Peyer's patch (tissue), 4 donors: ENCODE data around the gene TNFRSF11A. TPM values are rescaled to one million over a fixed set of nuclear protein-coding genes. Genes with fewer than 3 reads are reported as not detected.

ENCODE experiments used
- DNase-seq, 3 donors: peaks; one replicate each; pipeline ENCODE4 v3.0.0-alpha.2; 2017 to 2019
- H3K27ac ChIP-seq, 4 donors: fragments of 200-600 bp; sonication (generic); one replicate each; pipeline ENCODE4 v1.5.1; 2016 to 2019
- H3K27me3 ChIP-seq, 2 donors: fragments of 200-600 bp; sonication (generic); one replicate each; pipeline ENCODE4 v1.5.1; 2019
- H3K36me3 ChIP-seq, 3 donors: fragments of 200-600 bp; sonication (generic); one replicate each; pipeline ENCODE4 v1.5.1; 2016 to 2019
- H3K4me1 ChIP-seq, 4 donors: fragments of 200-600 bp; sonication (generic); one replicate each; pipeline ENCODE4 v1.5.1; 2016 to 2019
- H3K4me3 ChIP-seq, 4 donors: fragments of 200-600 bp; sonication (generic); 1 replicate in 3 of 4; 2 replicates in 1 of 4; pipeline ENCODE4 v1.5.1; 2016 to 2019; ENCODE audit warnings: mild to moderate bottlenecking in 1 of 4
- H3K9me3 ChIP-seq, 4 donors: fragments of 200-600 bp; sonication (generic); one replicate each; pipeline ENCODE4 v1.5.1; 2016 to 2019; ENCODE audit warnings: mild to moderate bottlenecking in 1 of 4
- POLR2A ChIP-seq, 2 donors: fragments of 450-650 bp; IDR thresholded peaks; one replicate each; pipeline ENCODE4 v1.5.1; 2017; ENCODE audit warnings: antibody characterized with exemption in 2 of 2, mild to moderate bottlenecking in 2 of 2, moderate library complexity in 2 of 2
- total RNA-seq, 4 donors: library from RNA; depleted of rRNA; stranded (reverse); fragments of >200 nt; gene quantifications; one replicate each; pipeline ENCODE4 v1.1.0, GENCODE V29; 2016
- TF ChIP-seq, protein P1 (sequence below), 6 experiments: fragments of 450-650 bp in 4 of 6; fragments of 200-600 bp in 2 of 6; sonication (generic) in 1 of 6; IDR thresholded peaks; one replicate each; pipeline ENCODE4 v1.5.1; 2017 to 2019; ENCODE audit warnings: antibody characterized with exemption in 6 of 6, mild to moderate bottlenecking in 3 of 6, moderate library complexity in 1 of 6

TNFRSF11A gene
- total RNA-seq, 4 donors from 2014 or later = 29.6 to 64.6 (median 43.1) TPM

DNA sequence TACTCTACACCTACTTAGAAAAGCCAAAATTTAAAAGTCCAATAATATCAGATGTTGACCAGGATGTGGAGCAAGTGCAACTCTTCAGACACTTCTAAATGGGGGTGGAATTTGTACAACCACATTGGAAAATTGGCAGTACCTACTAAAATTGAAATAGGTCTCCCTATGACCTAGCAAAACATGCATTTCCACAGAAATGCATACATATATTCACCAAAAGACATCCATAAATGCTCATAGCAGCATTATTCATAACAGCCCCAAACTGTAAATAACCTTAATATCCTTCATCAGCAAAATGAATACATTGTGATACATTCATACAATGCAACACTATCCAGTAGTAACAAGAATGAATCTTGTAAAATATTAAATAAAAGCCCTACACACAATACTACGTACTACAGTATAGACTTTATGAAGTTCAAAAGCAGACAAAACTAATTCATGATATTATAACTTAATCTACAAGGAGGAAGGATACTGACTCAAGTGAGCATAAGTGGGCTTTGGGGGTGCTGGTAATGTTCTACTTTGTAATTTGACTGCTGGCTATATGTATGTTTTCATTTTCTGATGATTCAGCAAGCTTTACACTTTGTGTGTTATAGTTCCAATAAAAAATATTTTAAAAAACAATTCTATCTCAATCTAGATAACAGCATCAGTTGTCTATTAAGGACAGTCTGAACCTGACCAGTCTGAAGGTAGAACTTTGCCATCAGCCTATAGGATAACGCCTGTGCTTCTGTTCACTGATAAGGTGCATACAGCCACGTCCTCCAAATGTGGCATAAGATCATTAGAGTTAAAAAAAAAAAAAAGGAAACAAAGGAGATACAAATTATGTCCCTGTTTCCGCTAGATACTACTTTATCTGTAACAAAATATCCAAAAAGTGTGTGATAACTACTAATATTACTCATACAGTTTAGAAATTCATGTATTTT is 6.6 kb upstream of the TNFRSF11A start:
- no peaks in the 10 kb centered on the region for H3K27me3 ChIP-seq
- H3K4me3 ChIP-seq = no peak overlapping the region
- H3K36me3 ChIP-seq = no peaks in the 10 kb centered on the region
- H3K9me3 ChIP-seq = no peaks in the 10 kb centered on the region
- no peak overlapping the region for H3K27ac ChIP-seq
- TF ChIP-seq, protein P1, sequence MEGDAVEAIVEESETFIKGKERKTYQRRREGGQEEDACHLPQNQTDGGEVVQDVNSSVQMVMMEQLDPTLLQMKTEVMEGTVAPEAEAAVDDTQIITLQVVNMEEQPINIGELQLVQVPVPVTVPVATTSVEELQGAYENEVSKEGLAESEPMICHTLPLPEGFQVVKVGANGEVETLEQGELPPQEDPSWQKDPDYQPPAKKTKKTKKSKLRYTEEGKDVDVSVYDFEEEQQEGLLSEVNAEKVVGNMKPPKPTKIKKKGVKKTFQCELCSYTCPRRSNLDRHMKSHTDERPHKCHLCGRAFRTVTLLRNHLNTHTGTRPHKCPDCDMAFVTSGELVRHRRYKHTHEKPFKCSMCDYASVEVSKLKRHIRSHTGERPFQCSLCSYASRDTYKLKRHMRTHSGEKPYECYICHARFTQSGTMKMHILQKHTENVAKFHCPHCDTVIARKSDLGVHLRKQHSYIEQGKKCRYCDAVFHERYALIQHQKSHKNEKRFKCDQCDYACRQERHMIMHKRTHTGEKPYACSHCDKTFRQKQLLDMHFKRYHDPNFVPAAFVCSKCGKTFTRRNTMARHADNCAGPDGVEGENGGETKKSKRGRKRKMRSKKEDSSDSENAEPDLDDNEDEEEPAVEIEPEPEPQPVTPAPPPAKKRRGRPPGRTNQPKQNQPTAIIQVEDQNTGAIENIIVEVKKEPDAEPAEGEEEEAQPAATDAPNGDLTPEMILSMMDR (IDR thresholded peaks at IDR 0.05) = no peak
- TF ChIP-seq POLR2A (IDR thresholded peaks at IDR 0.05) = no peak
- no peak for DNase-seq
- no peaks in the 10 kb centered on the region for H3K4me1 ChIP-seq

DNA sequence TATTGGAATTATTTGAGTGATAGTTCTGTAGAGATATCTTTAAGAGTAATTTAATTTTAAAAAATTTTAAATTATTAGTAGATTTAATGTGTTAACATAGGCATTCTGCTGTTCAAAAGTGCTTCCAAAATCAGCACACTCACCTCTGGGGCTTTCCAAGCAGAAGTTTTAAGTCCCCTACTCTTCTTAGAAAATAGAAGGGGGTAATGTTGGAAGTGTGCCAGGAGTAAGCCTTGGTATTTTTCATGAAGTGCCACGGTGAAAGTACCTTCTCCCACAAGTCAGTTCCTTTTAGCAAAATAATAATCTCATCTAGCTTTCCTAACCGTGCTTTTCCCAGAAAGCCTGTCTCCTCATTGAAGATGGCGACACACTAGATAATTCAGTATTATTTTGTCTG is 3.9 kb upstream of the TNFRSF11A start:
- no peaks in the 10 kb centered on the region for H3K27me3 ChIP-seq
- peaks cover 5 to 20% (median 7%) of the 10 kb centered on the region in 4 donors for H3K4me1 ChIP-seq
- H3K9me3 ChIP-seq = no peaks in the 10 kb centered on the region
- no peaks in the 10 kb centered on the region for H3K36me3 ChIP-seq
- H3K27ac ChIP-seq = no peak overlapping the region
- no peak for DNase-seq
- TF ChIP-seq, protein P1 (IDR thresholded peaks at IDR 0.05) = no peak
- no peak for TF ChIP-seq POLR2A (IDR thresholded peaks at IDR 0.05)
- H3K4me3 ChIP-seq = no peak overlapping the region

DNA sequence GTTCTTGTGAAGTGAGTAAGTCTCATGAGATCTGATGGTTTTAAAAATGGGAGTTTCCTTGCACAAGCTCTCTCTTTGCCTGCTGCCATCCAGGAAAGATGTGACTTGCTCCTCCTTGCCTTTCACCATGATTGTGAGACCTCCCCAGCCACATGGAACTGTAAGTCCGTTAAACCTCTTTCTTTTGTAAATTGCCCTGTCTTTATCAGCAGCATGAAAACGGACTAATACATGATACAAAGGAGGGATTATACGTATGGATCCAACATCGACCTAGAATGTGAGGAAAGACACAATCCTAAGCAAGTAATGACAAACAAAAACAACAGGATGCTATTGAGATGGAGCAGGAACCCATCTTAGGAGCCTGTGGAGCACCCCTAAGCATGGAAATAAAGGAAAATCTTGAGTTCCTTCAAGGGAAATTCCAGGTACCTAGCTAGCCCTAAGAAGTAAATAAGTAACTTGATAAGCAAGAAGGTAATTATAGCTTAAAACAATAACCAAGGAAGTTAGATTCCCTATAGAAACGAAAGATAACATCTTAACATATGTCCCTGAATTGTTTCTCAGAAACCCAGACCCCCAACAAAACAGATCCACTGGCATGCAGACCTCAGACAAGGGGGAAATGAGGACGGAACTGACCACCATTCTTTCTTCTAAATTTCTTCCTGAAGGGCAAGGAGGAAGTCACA is 1.5 kb upstream of the TNFRSF11A start:
- Histone ChIP-seq H3K27ac (no peak overlapping the region), H3K27me3 (no peaks in the 10 kb centered on the region), H3K4me1 (peaks cover 6 to 32% (median 9%) of the 10 kb centered on the region in 4 donors), H3K4me3 (no peak overlapping the region), H3K36me3 (no peaks in the 10 kb centered on the region), H3K9me3 (no peaks in the 10 kb centered on the region)
- DNase-seq = no peak
- no peak for TF ChIP-seq POLR2A (IDR thresholded peaks at IDR 0.05)
- TF ChIP-seq, protein P1 (IDR thresholded peaks at IDR 0.05) = no peak

DNA sequence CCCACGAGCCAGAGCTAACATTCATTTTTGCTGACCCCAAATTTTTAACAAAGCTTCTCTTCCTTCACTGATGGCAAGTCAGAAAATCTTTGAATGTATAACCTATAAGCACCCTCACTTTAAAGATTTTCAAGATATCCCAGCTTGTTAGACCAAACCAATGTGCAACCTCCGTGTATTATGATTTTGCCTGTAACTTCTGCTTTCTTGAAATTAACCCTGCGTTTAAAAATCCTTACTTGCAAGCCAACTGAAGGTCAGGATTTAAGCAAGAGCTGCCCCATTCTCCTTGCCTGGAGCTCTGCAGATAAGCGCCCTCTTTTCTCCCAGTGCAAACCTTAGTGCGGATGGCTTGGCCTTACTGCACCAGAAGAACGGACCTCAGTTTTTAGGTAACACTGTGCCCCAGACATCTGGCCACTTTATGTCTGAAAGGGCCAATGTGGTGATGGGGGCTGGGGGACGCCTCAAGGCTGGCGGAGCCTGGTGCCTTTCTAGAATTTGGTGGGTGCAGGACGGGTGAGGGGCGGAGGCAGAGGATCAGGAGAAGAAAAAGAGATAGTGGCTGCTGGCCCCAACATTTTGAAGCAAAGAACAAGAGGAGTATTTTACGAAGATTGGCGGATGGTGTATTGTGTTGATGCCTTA is 805 bp upstream of the TNFRSF11A start:
- H3K36me3 ChIP-seq = no peaks in the 10 kb centered on the region
- H3K4me1 ChIP-seq = peaks cover 7 to 37% (median 11%) of the 10 kb centered on the region in 4 donors
- H3K9me3 ChIP-seq = no peaks in the 10 kb centered on the region
- TF ChIP-seq, protein P1 (IDR thresholded peaks at IDR 0.05) = no peak
- no peak for TF ChIP-seq POLR2A (IDR thresholded peaks at IDR 0.05)
- peak overlapping the region in 3 of 4 donors; percentile 44 to 83 (median 69) for H3K4me3 ChIP-seq
- peak overlapping the region in 1 of 4 donors; percentile 78 for H3K27ac ChIP-seq
- H3K27me3 ChIP-seq = no peaks in the 10 kb centered on the region
- DNase-seq = no peak
